Brain pericyte (primary cell): ENCODE results near the gene FREY1.
"Not testable (repeated sequence)": the region's sequence is repeated elsewhere in the genome, so short reads cannot be mapped to it uniquely, and the experiment has no call there.

ENCODE experiments used
- DNase-seq: peaks from one replicate; pipeline ENCODE4 v3.0.0-alpha.2; 2012; ENCODE audit warnings: low read depth, low spot score

Gene FREY1

DNA sequence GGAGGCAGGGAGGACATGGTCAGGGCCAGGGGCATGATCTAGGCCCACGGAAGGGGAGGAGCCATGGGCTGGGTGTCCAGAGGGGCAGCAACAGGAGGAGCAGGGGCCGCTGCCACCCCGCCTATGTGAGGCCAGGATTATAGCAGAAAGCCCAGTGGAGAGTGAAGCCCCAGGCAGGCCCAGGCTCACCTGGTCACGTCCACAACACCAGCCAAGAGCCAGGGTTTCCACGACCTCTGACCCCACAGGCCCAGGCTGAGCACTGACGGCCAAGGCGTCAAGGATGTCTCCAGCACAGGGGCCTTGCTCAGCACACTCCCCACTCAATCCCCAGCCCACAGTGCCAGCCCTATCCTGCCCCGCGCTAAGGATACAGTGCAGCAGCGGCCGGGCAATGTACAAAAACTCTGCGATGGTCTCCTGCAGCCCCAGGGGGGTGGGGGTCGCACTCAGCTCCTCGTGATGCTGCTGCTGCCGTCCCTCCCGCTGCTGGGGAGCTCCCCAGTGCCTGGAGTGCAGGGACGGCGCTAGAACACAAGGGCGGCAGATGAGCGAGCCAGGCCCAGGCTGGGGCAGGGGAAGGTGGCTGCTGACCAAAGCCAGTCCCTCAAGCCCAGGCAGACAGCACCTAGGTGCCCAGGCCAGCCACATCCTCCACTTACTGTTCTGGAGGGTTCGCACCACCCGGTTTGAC, 7.0 kb upstream of the FREY1 start:
- no peak for DNase-seq

DNA sequence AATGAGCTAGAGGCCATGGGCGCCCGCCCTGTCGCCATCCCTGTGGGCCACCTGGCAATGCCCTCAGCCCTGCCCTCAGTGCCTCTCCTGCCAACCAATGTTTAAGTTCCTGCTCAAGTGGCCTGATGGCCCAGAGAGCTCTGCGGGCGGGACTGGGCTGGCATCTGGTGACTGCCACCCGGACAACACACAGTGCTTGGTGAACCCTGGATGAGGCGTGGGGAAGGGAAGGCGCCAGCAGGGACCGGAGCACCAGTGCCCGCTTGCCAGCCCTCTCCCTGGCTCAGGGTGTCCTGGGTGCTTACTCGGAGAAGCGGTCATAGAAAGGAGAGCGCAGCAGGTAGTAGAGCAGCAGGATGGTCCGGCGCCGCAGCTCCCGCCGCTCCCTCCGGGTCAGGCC, 6.4 kb upstream of the FREY1 start:
- no peak for DNase-seq

DNA sequence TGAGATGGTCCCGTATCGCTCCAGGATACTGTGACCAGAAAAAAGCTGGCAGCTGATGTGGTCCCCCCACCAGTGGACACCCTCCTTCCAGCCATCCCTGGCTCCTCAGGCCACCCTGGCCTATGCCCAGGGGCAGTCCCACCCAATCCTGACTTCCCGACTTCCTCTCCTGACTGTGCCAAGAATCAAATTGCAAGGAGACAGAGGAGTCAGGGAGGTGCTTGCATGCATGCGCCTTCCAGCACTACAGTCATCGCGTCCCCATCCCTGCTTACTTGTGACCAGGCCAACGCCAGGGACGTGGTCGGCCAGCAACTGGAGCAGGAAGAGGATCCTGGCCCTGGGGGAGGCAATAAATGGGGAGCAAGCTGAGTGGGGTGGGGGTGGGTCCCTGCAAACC, 3.6 kb upstream of the FREY1 start:
- DNase-seq: no peak

DNA sequence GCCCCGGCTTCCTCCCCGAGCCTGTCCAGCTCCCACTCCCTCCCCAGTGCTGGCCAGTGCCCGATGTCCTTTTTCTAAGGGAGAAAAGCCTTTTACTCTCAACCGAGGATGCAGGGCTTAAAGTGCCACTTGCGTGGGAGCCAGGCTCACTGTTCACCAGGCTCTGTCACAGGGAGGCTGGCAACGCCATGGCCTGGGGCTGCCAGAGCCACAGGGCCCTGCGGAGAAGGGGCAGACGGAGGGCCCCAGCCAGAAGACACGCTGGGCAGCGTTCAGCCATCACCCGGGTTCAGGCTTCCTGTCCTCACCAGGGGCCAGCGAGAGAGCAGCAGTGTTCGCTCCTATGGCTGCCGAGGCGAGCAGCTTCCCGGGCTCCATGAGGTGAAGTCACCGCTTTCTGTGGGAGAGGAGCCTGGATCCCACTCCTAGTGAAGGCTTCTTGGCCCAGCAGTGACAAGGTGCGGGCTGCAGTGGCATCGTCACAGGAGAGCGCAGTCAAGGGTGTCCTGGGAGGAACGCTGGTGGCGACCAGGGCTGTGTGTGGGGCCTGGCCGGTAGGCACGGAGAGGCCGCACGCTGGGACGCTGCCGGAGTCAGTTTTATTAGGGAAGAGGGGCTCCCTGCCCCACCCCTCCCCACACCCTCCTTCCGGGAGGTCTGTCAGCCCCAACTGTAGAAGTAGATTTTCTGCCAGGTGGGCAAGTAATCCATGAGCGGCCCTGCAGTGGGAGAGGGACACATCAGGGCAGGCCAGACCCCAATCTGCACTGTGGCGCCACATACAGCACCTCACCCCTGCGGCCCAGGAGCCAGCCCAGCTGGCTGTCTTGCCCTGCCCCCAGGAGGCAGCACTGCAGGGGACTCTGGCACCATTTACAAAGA, 2.8 kb upstream of the FREY1 start:
- DNase-seq: no peak

DNA sequence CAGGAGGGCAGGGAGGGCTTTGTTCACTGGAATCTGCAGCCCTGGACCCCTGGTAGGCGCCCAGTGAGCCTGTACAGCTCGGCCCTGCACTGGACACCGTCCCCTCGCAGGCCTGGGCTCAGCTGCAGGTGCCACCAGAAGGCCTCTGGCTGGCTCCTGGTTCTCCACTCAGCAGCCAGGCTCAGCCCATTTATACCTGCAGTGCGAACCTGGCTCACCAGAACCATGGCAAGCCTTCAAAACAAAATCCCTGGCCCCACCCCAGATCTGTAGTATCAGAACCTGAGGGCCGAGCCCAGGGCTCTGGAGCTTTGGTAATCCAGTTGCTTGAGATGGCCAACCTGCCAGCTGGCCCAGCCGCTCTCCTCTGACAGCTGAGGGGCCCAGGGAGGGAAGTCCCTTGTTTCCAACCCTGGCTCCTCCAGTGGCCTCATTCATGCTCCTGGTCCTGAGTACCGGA, 870 bp upstream of the FREY1 start:
- DNase-seq: no peak

DNA sequence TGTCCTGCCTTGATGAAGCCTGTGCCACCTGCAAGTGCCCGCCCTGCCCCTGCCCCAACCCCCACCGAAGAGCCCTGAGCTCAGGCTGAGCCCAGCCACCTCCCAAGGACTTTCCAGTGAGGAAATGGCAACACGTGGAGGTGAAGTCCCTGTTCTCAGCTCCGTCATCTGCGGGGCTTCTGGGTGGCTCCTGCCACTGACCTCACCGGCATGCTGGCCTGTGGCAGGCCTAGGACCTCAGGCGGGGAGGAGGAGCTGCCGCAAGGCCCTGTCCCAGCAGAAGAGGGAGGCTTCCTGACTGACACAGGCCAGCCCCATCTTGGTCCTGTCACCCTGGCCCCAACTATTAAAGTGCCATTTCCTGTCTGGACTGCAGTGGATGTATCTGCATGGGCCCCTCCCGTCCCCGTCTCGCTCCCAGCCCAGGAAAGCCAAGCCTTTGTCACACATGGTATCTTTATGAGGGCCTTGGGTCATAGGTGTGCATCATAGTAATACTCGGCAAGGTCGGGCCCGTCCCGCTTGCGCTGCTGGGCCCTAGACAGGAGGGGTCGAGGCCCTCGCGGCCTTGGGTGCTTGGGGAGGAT, 882 bp downstream of the FREY1 start:
- DNase-seq: no peak

DNA sequence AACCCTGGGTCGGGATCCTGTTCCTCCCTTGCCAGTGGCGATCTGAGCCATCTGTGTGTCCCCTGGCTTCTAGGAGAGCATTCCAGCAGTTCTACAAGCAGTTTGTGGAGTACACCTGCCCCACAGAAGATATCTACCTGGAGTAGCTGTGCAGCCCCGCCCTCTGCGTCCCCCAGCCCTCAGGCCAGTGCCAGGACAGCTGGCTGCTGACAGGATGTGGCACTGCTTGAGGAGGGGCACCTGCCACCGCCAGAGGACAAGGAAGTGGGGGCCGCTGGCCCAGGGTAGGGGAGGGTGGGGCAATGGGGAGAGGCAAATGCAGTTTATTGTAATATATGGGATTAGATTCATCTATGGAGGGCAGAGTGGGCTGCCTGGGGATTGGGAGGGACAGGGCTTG, 1.5 kb downstream of the FREY1 start:
- DNase-seq: not testable (repeated sequence)

DNA sequence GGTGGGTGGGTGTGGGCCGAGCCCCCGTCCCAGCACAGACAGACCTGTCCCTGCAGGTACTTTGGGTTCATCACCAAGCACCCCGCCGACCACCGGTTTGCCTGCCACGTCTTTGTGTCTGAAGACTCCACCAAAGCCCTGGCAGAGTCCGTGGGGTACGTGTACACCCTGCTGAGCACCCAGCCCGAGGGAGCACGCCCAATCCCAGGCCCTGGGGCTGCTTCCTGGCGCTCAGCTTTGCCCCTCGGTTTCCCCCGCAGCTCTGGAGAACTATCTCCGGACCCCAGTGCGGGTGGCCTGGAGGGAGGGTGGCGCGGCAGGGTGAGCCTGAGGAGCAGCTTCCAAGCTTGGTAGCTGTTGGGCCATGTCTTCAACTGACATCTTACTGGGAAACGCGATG, 2.0 kb downstream of the FREY1 start:
- no peak for DNase-seq

DNA sequence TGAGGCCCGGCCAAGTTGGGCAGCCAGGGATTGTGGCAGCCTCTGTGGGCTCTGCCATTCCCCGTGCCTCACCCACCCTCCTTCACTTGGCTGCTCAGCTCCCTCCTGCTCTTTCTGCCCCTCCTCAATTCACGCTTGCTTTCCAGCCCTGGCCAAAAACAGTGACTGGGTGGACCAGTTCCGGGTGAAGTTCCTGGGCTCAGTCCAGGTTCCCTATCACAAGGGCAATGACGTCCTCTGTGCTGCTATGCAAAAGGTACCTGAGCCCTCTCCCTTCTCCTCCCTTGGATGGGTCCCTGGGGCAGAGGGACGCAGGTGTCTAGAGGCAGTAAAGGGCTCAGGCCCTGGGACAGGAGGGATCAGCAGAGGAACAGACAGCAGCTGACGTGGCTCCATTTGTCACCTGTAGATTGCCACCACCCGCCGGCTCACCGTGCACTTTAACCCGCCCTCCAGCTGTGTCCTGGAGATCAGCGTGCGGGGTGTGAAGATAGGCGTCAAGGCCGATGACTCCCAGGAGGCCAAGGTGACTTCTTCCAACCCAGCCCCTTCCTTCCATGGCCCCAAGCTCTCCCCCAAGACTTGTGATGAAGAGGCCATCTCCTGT, 2.7 kb downstream of the FREY1 start:
- DNase-seq: no peak

DNA sequence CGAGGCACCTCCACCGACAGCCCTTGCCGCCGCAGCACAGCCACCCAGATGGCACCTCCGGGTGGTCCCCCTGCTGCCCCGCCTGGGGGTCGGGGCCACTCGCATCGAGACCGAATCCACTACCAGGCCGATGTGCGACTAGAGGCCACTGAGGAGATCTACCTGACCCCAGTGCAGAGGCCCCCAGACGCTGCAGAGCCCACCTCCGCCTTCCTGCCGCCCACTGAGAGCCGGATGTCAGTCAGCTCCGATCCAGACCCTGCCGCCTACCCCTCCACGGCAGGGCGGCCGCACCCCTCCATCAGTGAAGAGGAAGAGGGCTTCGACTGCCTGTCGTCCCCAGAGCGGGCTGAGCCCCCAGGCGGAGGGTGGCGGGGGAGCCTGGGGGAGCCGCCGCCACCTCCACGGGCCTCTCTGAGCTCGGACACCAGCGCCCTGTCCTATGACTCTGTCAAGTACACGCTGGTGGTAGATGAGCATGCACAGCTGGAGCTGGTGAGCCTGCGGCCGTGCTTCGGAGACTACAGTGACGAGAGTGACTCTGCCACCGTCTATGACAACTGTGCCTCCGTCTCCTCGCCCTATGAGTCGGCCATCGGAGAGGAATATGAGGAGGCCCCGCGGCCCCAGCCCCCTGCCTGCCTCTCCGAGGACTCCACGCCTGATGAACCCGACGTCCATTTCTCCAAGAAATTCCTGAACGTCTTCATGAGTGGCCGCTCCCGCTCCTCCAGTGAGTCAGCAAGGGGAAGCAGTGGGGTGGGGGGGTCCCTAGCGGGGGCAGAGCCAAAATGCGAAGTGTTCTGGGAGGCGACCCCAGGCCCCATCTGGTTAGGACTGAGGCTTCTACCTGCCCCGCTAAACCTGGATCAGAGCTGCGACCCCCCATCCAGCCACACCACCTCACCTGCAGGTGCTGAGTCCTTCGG, 4.4 kb downstream of the FREY1 start:
- DNase-seq: no peak

DNA sequence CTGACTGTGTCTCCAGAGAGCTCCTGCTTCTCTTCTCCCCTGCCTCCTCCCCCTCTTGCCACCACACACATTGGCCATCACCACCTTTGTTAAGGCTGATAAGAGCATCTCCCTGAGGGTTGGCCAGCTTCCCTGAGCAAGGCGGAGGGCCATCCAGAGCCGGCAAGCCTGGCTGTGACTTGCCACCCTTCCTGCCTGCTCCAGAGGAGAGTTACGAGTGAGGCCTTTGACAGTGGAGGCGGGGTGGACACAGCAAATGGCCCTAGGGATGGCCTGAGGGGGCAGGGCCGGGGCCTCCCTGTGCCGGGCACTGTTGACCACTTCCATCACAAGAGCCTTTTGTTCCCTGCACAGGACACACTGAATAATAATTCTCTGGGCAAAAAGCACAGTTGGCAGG, 5.4 kb downstream of the FREY1 start:
- DNase-seq: no peak

DNA sequence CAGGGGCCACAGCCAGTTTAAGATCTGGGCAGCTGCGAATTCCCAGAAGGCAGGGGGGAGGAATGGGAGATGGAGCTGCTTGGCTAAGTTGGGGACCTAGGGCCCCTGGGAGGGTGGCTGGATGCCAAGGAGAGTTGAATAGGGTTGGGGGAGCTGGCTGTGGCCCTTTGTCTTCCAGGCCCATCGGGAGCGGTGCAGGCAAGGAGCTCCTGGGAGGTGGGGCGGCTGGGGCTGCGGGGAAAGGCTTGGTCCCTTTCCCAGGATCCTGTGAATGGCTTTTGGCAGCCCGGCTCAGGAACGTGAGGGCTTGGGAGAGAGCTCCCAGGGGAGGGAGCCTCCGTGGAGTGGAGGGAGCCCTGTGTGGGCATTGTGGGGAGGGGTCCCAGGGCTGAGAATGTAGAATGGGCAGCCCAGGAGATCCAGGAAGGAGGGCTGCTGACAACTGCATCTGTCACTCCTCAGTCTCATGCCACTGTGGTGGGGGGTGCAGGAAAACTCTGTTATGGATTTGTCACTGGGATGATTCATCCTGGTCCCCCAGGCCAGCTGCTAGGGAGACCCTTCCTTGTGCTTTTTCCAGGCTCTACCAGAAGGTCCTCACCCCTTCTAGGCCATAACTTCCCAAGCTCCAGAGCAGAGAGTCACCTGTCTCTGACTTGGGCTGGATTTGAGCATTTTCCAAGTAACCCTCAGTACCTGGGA, 6.0 kb downstream of the FREY1 start:
- no peak for DNase-seq

DNA sequence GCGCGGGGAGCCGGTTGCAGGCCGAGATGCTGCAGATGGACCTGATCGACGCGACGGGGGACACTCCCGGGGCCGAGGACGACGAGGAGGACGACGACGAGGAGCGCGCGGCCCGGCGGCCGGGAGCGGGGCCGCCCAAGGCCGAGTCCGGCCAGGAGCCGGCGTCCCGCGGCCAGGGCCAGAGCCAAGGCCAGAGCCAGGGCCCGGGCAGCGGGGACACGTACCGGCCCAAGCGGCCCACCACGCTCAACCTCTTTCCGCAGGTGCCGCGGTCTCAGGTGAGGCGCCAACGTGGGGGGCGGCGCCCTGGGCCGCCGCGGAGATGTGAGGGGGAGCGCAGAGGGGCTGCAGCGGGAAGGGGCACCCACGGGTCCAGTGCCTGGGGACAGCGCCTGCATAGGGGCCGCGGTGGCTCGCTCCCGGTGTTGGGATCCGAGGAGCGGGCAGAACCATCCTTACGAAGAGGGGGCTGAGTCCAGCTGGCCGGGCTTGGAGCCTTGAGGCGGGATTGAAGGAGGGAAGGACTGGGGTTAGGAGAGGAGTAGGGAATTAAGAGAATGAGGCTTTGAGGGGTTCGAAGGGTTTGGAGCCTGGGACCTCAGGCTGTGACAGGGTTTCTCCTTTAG, 6.8 kb downstream of the FREY1 start:
- not testable (repeated sequence) for DNase-seq

DNA sequence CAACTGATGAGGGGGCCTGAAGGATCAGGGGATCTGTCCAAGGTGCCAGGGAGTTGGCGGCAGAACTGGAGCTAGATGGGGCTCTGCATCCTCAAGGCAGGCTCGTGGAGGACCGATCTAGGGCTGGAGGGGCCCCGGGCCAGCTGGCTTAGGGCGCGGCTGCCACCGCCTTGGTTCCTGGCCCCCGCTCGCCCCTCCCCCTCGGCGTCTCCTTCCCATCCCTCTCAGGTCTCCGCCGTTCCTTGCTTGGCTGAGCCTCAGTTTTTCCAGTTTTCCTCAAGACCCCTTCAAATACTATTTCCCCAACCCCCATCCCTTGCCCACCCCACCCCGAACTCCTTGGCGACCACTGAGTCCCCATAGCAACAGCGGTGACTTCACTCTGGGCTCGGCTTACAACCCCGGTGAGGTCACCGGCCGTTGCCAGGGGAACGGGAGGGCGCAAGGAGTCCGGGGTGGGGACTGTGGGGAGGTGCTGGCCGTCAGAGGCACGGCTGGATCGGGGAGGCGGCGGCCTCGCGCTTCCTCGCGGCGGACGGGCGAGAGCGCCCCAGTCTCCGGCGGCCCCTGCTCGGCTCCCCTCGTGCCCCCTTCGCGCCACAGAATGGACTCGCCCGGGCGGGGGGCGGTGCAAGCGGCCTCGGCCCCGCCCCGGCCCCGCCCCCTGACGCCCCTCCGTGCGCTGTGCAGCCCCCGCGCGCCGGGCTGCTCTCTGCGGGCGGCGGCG, 7.5 kb downstream of the FREY1 start:
- peak; percentile 57 for DNase-seq

DNA sequence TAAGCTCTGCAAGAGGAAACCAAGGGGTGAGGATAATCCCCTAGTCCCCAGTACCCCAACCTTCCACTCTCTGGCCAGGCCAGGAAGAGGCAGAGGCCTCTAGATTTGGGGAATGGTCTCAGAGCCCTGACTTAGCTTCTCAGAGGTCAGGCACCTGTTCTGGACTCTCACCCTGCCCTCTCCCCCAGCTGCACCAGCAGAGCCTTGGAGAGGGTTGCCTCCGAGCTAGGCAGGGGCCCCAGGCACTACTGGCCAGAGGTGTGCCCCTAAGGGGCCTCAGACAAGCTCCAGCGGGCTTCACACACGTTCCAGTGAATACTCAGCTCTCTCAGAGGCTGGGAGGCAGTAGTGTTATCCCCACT, 8.0 kb downstream of the FREY1 start:
- DNase-seq: no peak

DNA sequence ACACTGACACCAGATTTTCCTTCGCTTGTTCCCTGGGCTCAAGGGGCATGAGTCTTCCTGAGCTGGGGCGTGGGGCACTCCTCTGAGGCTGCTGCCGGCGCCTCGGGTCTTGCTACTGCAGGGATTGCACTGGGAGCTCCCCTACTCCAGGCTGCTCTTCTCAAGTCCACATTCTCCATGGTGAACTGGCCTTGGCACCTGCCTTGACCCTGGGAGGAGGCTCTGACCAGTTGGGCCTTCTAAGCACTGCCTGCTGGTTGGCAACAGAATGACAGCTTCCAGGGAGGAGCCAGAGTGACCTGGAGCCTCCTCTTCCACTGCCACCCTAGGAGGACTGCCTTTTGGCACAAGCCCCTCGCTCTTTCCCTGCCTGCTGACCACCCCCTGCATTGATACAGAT, 9.5 kb downstream of the FREY1 start:
- DNase-seq: no peak

DNA sequence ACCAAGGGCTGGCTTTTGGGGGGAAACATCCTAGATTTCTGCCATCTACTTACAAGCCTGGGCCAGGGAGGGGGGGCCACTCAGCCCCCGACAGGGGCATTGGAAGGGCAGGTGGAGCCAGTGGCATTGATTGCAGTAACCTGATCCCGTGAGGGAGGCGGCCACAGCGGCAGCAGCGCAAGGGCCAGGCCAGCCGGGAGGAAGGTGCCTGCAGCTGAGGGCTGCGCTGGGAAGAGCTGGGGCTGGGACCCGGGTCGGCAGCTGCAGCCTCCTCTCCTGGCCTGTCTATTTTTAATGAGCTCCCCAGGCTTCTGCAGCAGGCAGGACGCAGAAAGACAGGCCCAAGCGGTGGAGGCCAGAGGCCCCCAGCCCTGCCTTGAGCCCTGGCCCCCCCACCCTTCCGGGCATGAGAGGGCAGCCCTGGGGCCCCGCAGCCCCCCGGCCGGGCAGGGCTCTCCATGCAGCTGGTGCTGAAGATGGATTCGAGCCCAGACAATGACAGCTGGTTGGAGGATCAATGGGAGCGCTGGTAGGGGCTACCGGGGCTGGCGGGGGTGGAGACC, 10.6 kb downstream of the FREY1 start:
- no peak for DNase-seq

DNA sequence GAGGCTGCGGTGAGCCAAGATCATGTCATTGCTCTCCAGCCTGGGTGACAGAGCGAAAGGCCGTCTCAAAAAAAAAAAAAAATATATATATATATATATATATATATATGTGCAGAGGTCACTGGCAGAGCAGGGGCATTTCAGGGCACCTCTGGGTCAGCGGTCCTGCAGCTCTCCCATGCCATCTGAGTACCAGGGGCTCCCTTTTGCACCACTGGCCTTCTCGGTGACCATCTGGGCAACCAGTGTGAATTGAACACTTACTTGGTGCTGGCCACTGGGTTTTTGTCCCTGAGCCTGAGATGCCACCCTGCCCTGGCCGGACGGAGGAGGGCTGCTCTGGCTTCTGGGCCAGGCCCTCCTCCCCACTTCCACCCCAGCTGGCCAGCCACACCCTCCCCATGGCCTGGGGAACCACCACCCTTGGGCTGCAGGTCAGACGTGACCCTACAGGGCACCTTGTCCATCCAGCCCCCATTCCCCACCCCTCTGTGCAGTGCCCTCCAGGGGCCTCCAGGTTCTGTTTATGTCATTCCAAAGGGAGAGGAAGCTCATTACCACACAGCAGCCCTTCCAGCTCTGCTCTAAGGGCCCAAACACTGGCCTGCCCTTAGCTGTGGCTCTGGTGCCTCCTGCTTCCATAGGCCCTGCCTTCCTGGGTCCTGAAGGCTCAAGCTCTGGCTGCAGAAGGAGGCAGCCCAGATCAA, 11.4 kb downstream of the FREY1 start:
- no peak for DNase-seq
